A673 (cell line): ENCODE measurements around the gene HES5.

ENCODE experiments used
- EZH2 ChIP-seq: fragments of 200-600 bp; sonication (generic); IDR thresholded peaks from 2 replicates; pipeline ENCODE4 v1.6.1; 2017; ENCODE audit warnings: borderline replicate concordance, low read depth, mild to moderate bottlenecking, mixed read lengths, antibody characterized with exemption, low read length; ENCODE audit not compliant: poor library complexity, severe bottlenecking
- TF ChIP-seq, protein P1 (sequence below): fragments of 300-800, 200-600 bp; sonication (generic); conservative IDR thresholded peaks from 2 replicates; pipeline ENCODE4 v1.5.1; 2017; ENCODE audit warnings: low read depth, mild to moderate bottlenecking, antibody characterized with exemption, low read length, moderate library complexity, mixed read lengths

DNA sequence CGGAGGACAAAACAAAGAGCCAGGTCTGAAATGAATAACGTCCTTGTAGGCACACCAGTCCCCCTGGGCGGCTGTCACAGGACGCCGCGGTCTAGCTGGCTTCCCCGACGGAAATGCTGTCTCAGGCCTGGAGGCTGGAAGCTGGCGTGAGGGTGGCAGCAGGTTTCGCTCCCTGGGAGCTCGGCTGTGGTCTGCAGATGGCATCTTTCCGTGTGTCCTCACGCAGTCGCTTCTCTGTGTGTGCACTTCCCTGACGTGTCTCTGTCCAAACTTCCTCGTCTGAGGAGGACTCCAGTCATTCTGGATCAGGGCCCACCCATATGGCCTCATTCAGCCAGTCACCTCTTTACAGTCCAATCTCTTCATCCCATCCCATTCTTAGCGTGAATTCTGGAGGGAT is 40.3 kb upstream of the HES5 start:
- TF ChIP-seq, protein P1, sequence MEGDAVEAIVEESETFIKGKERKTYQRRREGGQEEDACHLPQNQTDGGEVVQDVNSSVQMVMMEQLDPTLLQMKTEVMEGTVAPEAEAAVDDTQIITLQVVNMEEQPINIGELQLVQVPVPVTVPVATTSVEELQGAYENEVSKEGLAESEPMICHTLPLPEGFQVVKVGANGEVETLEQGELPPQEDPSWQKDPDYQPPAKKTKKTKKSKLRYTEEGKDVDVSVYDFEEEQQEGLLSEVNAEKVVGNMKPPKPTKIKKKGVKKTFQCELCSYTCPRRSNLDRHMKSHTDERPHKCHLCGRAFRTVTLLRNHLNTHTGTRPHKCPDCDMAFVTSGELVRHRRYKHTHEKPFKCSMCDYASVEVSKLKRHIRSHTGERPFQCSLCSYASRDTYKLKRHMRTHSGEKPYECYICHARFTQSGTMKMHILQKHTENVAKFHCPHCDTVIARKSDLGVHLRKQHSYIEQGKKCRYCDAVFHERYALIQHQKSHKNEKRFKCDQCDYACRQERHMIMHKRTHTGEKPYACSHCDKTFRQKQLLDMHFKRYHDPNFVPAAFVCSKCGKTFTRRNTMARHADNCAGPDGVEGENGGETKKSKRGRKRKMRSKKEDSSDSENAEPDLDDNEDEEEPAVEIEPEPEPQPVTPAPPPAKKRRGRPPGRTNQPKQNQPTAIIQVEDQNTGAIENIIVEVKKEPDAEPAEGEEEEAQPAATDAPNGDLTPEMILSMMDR, result no peak
- TF ChIP-seq EZH2, result no peak
